GM23248 (cell line): ENCODE data around the gene ARPC4. TPM values are rescaled to one million over a fixed set of nuclear protein-coding genes. Genes with fewer than 3 reads are reported as not detected.
"Not testable (repeated sequence)": the region's sequence is repeated elsewhere in the genome, so short reads cannot be mapped to it uniquely, and the experiment has no call there.

Experiments
- DNase-seq: peaks from one replicate; pipeline ENCODE4 v3.0.0-alpha.2; 2015
- H2AFZ ChIP-seq: fragments of 200-600 bp; sonication (generic); 2 replicates; pipeline ENCODE4 v1.6.1; 2016; ENCODE audit warnings: antibody characterized with exemption
- H3F3A ChIP-seq: fragments of 200-600 bp; sonication (generic); 2 replicates; pipeline ENCODE4 v1.6.1; 2016; ENCODE audit warnings: mild to moderate bottlenecking, antibody characterized with exemption, mixed run types; ENCODE audit not compliant: insufficient read depth
- H3K27ac ChIP-seq: fragments of 200-600 bp; sonication (generic); 2 replicates; pipeline ENCODE4 v1.5.1; 2016; ENCODE audit warnings: mild to moderate bottlenecking
- H3K27me3 ChIP-seq: fragments of 200-600 bp; sonication (generic); replicated peaks from 2 replicates; pipeline ENCODE4 v1.6.1; 2016; ENCODE audit warnings: mild to moderate bottlenecking; ENCODE audit not compliant: insufficient read depth
- H3K36me3 ChIP-seq: fragments of 200-600 bp; sonication (generic); 2 replicates; pipeline ENCODE4 v1.6.1; 2016; ENCODE audit warnings: low read depth, mild to moderate bottlenecking
- H3K4me1 ChIP-seq: fragments of 200-600 bp; sonication (generic); 2 replicates; pipeline ENCODE4 v1.6.1; 2016; ENCODE audit warnings: mild to moderate bottlenecking; ENCODE audit not compliant: insufficient read depth
- H3K4me2 ChIP-seq: fragments of 200-600 bp; sonication (generic); one replicate; pipeline ENCODE4 v1.6.1; 2016; ENCODE audit warnings: mild to moderate bottlenecking; ENCODE audit not compliant: unreplicated experiment
- H3K4me3 ChIP-seq: fragments of 200-600 bp; sonication (generic); 2 replicates; pipeline ENCODE4 v1.5.1; 2016; ENCODE audit warnings: mild to moderate bottlenecking
- H3K79me2 ChIP-seq: fragments of 200-600 bp; sonication (generic); 2 replicates; pipeline ENCODE4 v1.6.1; 2016; ENCODE audit warnings: mild to moderate bottlenecking; ENCODE audit not compliant: insufficient read depth
- H3K9ac ChIP-seq: fragments of 200-600 bp; sonication (generic); 2 replicates; pipeline ENCODE4 v1.6.1; 2016; ENCODE audit warnings: mild to moderate bottlenecking
- H3K9me2 ChIP-seq: fragments of 200-600 bp; sonication (generic); 2 replicates; pipeline ENCODE4 v1.6.1; 2016; ENCODE audit warnings: mixed run types, mild to moderate bottlenecking, moderate library complexity; ENCODE audit not compliant: insufficient read depth
- H3K9me3 ChIP-seq: fragments of 200-600 bp; sonication (generic); one replicate; pipeline ENCODE4 v1.6.1; 2017; ENCODE audit warnings: low read depth
- H4K20me1 ChIP-seq: fragments of 200-600 bp; sonication (generic); 2 replicates; pipeline ENCODE4 v1.6.0; 2016; ENCODE audit not compliant: insufficient read depth
- EZH2 ChIP-seq: fragments of 200-600 bp; sonication (generic); IDR thresholded peaks from 2 replicates; pipeline ENCODE4 v1.6.1; 2018; ENCODE audit warnings: antibody characterized with exemption, mild to moderate bottlenecking; ENCODE audit not compliant: insufficient read depth, poor library complexity, severe bottlenecking
- EZH2phosphoT487 ChIP-seq: fragments of 200-600 bp; sonication (generic); IDR thresholded peaks from 2 replicates; pipeline ENCODE4 v1.6.1; 2018; ENCODE audit warnings: antibody characterized with exemption, moderate library complexity, mild to moderate bottlenecking, low read depth; ENCODE audit not compliant: insufficient read depth
- WGBS, 2 experiments: methylation state at CpG; one replicate each; pipeline ENCODE4 v1.1.6; 2015 to 2017; ENCODE audit warnings: low lambda C conversion rate in 2 of 2, low coverage in 1 of 2; ENCODE audit errors: missing lambda C conversion rate in 2 of 2; 5-methylcytosine and 5-hydroxymethylcytosine counted together
- in situ Hi-C: fragments of 300-500 bp; cut with MboI; formaldehyde crosslinking; loops from 2 replicates; pipeline ENCODE4 v1.15.0; 2020
- polyA plus RNA-seq: library from polyadenylated mRNA; unstranded; fragments of >200 nt; fragmentation: Nextera tagmentation; extraction: Ambion mirVana; gene quantifications from 2 replicates; pipeline ENCODE4 v1.2.1, GENCODE V29; 2016
- total RNA-seq: library from RNA; depleted of rRNA; stranded (reverse); fragments of >200 nt; shearing (Covaris generic); gene quantifications from 2 replicates; pipeline ENCODE4 v1.2.3, GENCODE V29; 2014

ARPC4 gene
- total and polyA plus RNA-seq, 2 experiments from 2014 or later: 182 to 315 TPM

- no peak overlapping the region for H3K27ac ChIP-seq
- TF ChIP-seq EZH2phosphoT487: no peak
- no peak for TF ChIP-seq EZH2
- in situ Hi-C loops: no loop called here
Observed at GRCh38 chr3:9770276-9770812, 22.5 kb upstream of the ARPC4 start.

DNA sequence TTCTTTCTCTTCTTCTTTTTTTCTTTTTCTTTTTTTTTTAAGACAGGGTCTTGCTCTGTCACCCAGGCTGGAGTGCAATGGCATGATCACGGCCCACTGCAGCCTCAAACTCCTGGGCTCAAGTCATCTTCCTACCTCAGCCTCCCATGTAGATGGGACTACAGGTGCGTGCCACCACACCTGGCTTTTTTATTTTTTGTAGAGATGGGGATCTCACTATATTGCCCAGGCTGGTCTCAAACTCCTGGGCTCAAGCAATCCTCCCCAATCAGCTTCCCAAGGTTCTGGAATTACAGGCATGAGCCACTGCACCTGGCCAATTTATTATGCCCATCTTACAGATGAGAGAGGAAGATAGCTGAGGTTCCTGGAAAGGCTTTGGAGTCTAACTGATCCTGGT is 21.9 kb upstream of the ARPC4 start:
- H3K4me3 ChIP-seq, DNase-seq, H2AFZ ChIP-seq, in situ Hi-C loops, H3K9ac ChIP-seq, H4K20me1 ChIP-seq, H3K36me3 ChIP-seq, H3K27me3 ChIP-seq, H3K4me2 ChIP-seq, H3K9me2 ChIP-seq, H3K9me3 ChIP-seq, H3K4me1 ChIP-seq, H3K27ac ChIP-seq, H3F3A ChIP-seq: not testable (repeated sequence)
- WGBS, 2 experiments: 100% methylated on average over 2 of the region's 2 CpGs
- H3K79me2 ChIP-seq: peaks cover 14% of the 10 kb centered on the region

More at GRCh38 chr3:9770276-9770812, 22.5 kb upstream of the ARPC4 start:
- no peaks in the 10 kb centered on the region for H3K4me1 ChIP-seq
- no peak for DNase-seq
- no peaks in the 10 kb centered on the region for H3K27me3 ChIP-seq
- no peaks in the 10 kb centered on the region for H4K20me1 ChIP-seq
- H3K36me3 ChIP-seq: no peaks in the 10 kb centered on the region
- peak overlapping the region; percentile 78 for H3K4me3 ChIP-seq
- H3K9me3 ChIP-seq: no peaks in the 10 kb centered on the region
- WGBS, 2 experiments: 13 to 16% methylated on average over 12 to 15 of the region's 15 CpGs
- H3K9ac ChIP-seq: peak overlapping the region; percentile 83
- H3K4me2 ChIP-seq: peak overlapping the region; percentile 85
- H3F3A ChIP-seq: no peaks in the 10 kb centered on the region
- peak overlapping the region; percentile 91 for H2AFZ ChIP-seq
- H3K79me2 ChIP-seq: peaks cover 14% of the 10 kb centered on the region
- no peaks in the 10 kb centered on the region for H3K9me2 ChIP-seq

- Histone ChIP-seq H3K36me3 (0 out of 2 replicates have a peak, but pooled peaks cover 3% of the 10 kb centered on the region), H3K4me2 (no peak overlapping the region), H3K9me3 (no peaks in the 10 kb centered on the region), H3K4me1 (peaks cover 23% of the 10 kb centered on the region), H3F3A (peaks cover 38% of the 10 kb centered on the region), H3K9me2 (no peaks in the 10 kb centered on the region), H4K20me1 (no peaks in the 10 kb centered on the region), H3K4me3 (no peak overlapping the region), H3K27me3 (no peaks in the 10 kb centered on the region), H3K9ac (peak overlapping the region; percentile 64; the same call in 1 of the 2 replicates), H2AFZ (no peak overlapping the region), H3K27ac (peak overlapping the region; percentile 93), H3K79me2 (no peaks in the 10 kb centered on the region)
- WGBS, 2 experiments: 71 to 80% methylated on average over 5 of the region's 5 CpGs
- in situ Hi-C loops: no loop called here
- DNase-seq: no peak
- TF ChIP-seq EZH2phosphoT487 (no peak), EZH2 (no peak)
Observed at GRCh38 chr3:9776896-9777693, 15.8 kb upstream of the ARPC4 start.

GRCh38 chr3:9777694-9778021 is 15.2 kb upstream of the ARPC4 start:
- Histone ChIP-seq H3K4me3 (no peak overlapping the region), H3K4me1 (peaks cover 23% of the 10 kb centered on the region), H3K9ac (peak overlapping the region; percentile 64), H3K27ac (peak overlapping the region; percentile 93), H4K20me1 (no peaks in the 10 kb centered on the region), H3K27me3 (no peaks in the 10 kb centered on the region), H3K4me2 (peak overlapping the region; percentile 16), H3K36me3 (peaks cover 9% of the 10 kb centered on the region; the same call in 1 of the 2 replicates), H3K9me3 (no peaks in the 10 kb centered on the region), H3F3A (peaks cover 38% of the 10 kb centered on the region), H3K79me2 (no peaks in the 10 kb centered on the region), H3K9me2 (no peaks in the 10 kb centered on the region), H2AFZ (no peak overlapping the region)
- WGBS, 2 experiments: 44 to 58% methylated on average over 1 of the region's 1 CpG
- in situ Hi-C loops: no loop called here
- no peak for DNase-seq
- TF ChIP-seq EZH2: no peak
- no peak for TF ChIP-seq EZH2phosphoT487
